H9 (cell line): ENCODE results near the gene TIMM13. TPM values are rescaled to one million over a fixed set of nuclear protein-coding genes. Genes with fewer than 3 reads are reported as not detected.

Experiments
- DNase-seq: peaks from one replicate; pipeline ENCODE4 v3.0.0-alpha.2; 2017
- H2AFZ ChIP-seq: one replicate; pipeline ENCODE4 v1.6.1; 2013; ENCODE audit warnings: mild to moderate bottlenecking, low read length, control low read depth, moderate library complexity
- H2AK5ac ChIP-seq: 2 replicates; pipeline ENCODE4 v1.6.1; 2013; ENCODE audit warnings: low read length, control low read depth, mixed read lengths; ENCODE audit not compliant: insufficient read length
- H2BK120ac ChIP-seq: one replicate; pipeline ENCODE4 v1.6.1; 2013; ENCODE audit warnings: low read depth, mild to moderate bottlenecking, low read length, control low read depth, inconsistent platforms; ENCODE audit not compliant: poor library complexity, severe bottlenecking
- H2BK12ac ChIP-seq: 2 replicates; pipeline ENCODE4 v1.6.1; 2013; ENCODE audit warnings: low read length, control low read depth, mixed read lengths, low read depth; ENCODE audit not compliant: insufficient read length
- H2BK15ac ChIP-seq: 2 replicates; pipeline ENCODE4 v1.6.1; 2013; ENCODE audit warnings: low read depth, low read length, control low read depth
- H2BK20ac ChIP-seq: one replicate; pipeline ENCODE4 v1.6.1; 2013; ENCODE audit warnings: low read depth, mild to moderate bottlenecking, low read length, control low read depth, inconsistent platforms; ENCODE audit not compliant: poor library complexity, severe bottlenecking
- H2BK5ac ChIP-seq: 2 replicates; pipeline ENCODE4 v1.6.1; 2013; ENCODE audit warnings: low read length, control low read depth, mixed read lengths; ENCODE audit not compliant: insufficient read length
- H3K14ac ChIP-seq: 2 replicates; pipeline ENCODE4 v1.6.1; 2013; ENCODE audit warnings: low read length, control low read depth; ENCODE audit not compliant: insufficient read depth
- H3K18ac ChIP-seq: 2 replicates; pipeline ENCODE4 v1.6.1; 2013; ENCODE audit warnings: low read depth, mild to moderate bottlenecking, mixed read lengths, low read length, control low read depth; ENCODE audit not compliant: insufficient read length
- H3K23ac ChIP-seq: 2 replicates; pipeline ENCODE4 v1.6.1; 2013; ENCODE audit warnings: low read length, control low read depth, mixed read lengths, low read depth; ENCODE audit not compliant: insufficient read length
- H3K23me2 ChIP-seq: 2 replicates; pipeline ENCODE4 v1.6.1; 2013; ENCODE audit warnings: low read depth, mild to moderate bottlenecking, mixed read lengths, low read length, control low read depth; ENCODE audit not compliant: insufficient read length, poor library complexity, severe bottlenecking
- H3K27ac ChIP-seq: 2 replicates; pipeline ENCODE4 v1.5.1; 2013; ENCODE audit warnings: low read length, control low read depth, mixed read lengths, low read depth; ENCODE audit not compliant: insufficient read length
- H3K27me3 ChIP-seq: 2 replicates; pipeline ENCODE4 v1.6.1; 2013; ENCODE audit warnings: low read length, control low read depth, inconsistent platforms; ENCODE audit not compliant: insufficient read depth
- H3K4ac ChIP-seq: 2 replicates; pipeline ENCODE4 v1.6.1; 2013; ENCODE audit warnings: low read depth, mild to moderate bottlenecking, control low read depth, inconsistent platforms, low read length, moderate library complexity
- H3K4me1 ChIP-seq: 2 replicates; pipeline ENCODE4 v1.6.1; 2013; ENCODE audit warnings: low read length, control low read depth, inconsistent platforms; ENCODE audit not compliant: insufficient read depth
- H3K4me2 ChIP-seq: 2 replicates; pipeline ENCODE4 v1.6.1; 2013; ENCODE audit warnings: low read length, control low read depth, mixed read lengths; ENCODE audit not compliant: insufficient read length, insufficient read depth
- H3K56ac ChIP-seq: 2 replicates; pipeline ENCODE4 v1.6.1; 2013; ENCODE audit warnings: low read depth, mild to moderate bottlenecking, mixed read lengths, low read length, control low read depth; ENCODE audit not compliant: insufficient read length
- H3K79me1 ChIP-seq: 2 replicates; pipeline ENCODE4 v1.6.1; 2013; ENCODE audit warnings: low read depth, mild to moderate bottlenecking, moderate library complexity, low read length, control low read depth, inconsistent platforms; ENCODE audit not compliant: insufficient read depth, poor library complexity, severe bottlenecking
- H3K79me2 ChIP-seq: 2 replicates; pipeline ENCODE4 v1.6.1; 2013; ENCODE audit warnings: low read length, control low read depth, inconsistent platforms; ENCODE audit not compliant: insufficient read depth
- H3K9ac ChIP-seq: 2 replicates; pipeline ENCODE4 v1.6.1; 2013; ENCODE audit warnings: low read length, control low read depth, mixed read lengths; ENCODE audit not compliant: insufficient read length; ENCODE audit errors: extremely low read depth
- H3K9me3 ChIP-seq: one replicate; pipeline ENCODE4 v1.6.1; 2013; ENCODE audit warnings: low read depth, low read length, inconsistent platforms; ENCODE audit not compliant: control insufficient read depth
- H3T11ph ChIP-seq: one replicate; pipeline ENCODE4 v1.6.1; 2013; ENCODE audit warnings: mild to moderate bottlenecking, low read length, control low read depth, inconsistent platforms
- H4K20me1 ChIP-seq: one replicate; pipeline ENCODE4 v1.6.1; 2013; ENCODE audit not compliant: control insufficient read depth, insufficient read length, insufficient read depth
- H4K5ac ChIP-seq: 2 replicates; pipeline ENCODE4 v1.6.1; 2013; ENCODE audit warnings: low read depth, mild to moderate bottlenecking, mixed read lengths, low read length, control low read depth; ENCODE audit not compliant: insufficient read length
- H4K8ac ChIP-seq: replicated peaks from 2 replicates; pipeline ENCODE4 v1.6.1; 2013; ENCODE audit warnings: low read length, control low read depth, mixed read lengths, low read depth; ENCODE audit not compliant: insufficient read length
- H4K91ac ChIP-seq: 2 replicates; pipeline ENCODE4 v1.6.1; 2013; ENCODE audit warnings: low read depth, mild to moderate bottlenecking, moderate library complexity, mixed read lengths, low read length, control low read depth; ENCODE audit not compliant: insufficient read length
- H3K27ac Mint-ChIP-seq, 3 experiments: 2 replicates in 2 of 3; 3 replicates in 1 of 3; pipeline ENCODE4 v1.8.0; 2020 to 2021; ENCODE audit warnings: mixed read lengths in 3 of 3, mild to moderate bottlenecking in 1 of 3, moderate library complexity in 1 of 3
- H3K27me3 Mint-ChIP-seq: 2 replicates; pipeline ENCODE4 v1.8.0; 2021; ENCODE audit warnings: low read depth, mild to moderate bottlenecking, moderate library complexity, mixed read lengths
- H3K36me3 Mint-ChIP-seq, 3 experiments: 2 replicates in 2 of 3; 3 replicates in 1 of 3; pipeline ENCODE4 v1.8.0; 2020 to 2021; ENCODE audit warnings: low read depth in 3 of 3, mixed read lengths in 3 of 3; ENCODE audit not compliant: insufficient read depth in 1 of 3
- H3K4me1 Mint-ChIP-seq, 2 experiments: 2 replicates each; pipeline ENCODE4 v1.8.0; 2020; ENCODE audit warnings: mixed read lengths in 2 of 2
- H3K4me3 Mint-ChIP-seq, 2 experiments: 2 replicates in 1 of 2; 3 replicates in 1 of 2; pipeline ENCODE4 v1.8.0; 2020 to 2021; ENCODE audit warnings: mild to moderate bottlenecking in 2 of 2, mixed read lengths in 2 of 2, moderate library complexity in 1 of 2
- H3K9me3 Mint-ChIP-seq, 2 experiments: 2 replicates in 1 of 2; 3 replicates in 1 of 2; pipeline ENCODE4 v1.8.0; 2020; ENCODE audit warnings: mild to moderate bottlenecking in 2 of 2, mixed read lengths in 2 of 2, moderate library complexity in 1 of 2
- WGBS: extraction: QIAGEN DNeasy Blood & Tissue Kit; methylation state at CpG from one replicate; pipeline ENCODE4 v1.1.7; 2013; ENCODE audit warnings: missing lambda C conversion rate, low lambda C conversion rate, mixed read lengths; ENCODE audit not compliant: insufficient read length; ENCODE audit errors: extremely low coverage; 5-methylcytosine and 5-hydroxymethylcytosine counted together
- total RNA-seq: library from RNA; stranded (reverse); gene quantifications from 2 replicates; pipeline ENCODE4 v1.2.1, GENCODE V29; 2021
- TF ChIP-seq, protein P1 (sequence below): fragments of 200-600 bp; sonication (generic); conservative IDR thresholded peaks from 3 replicates; pipeline ENCODE4 v1.8.0; 2021; ENCODE audit warnings: antibody characterized with exemption, mild to moderate bottlenecking

TIMM13 gene
- total RNA-seq, 1 experiment from 2014 or later, result 214 TPM

DNA sequence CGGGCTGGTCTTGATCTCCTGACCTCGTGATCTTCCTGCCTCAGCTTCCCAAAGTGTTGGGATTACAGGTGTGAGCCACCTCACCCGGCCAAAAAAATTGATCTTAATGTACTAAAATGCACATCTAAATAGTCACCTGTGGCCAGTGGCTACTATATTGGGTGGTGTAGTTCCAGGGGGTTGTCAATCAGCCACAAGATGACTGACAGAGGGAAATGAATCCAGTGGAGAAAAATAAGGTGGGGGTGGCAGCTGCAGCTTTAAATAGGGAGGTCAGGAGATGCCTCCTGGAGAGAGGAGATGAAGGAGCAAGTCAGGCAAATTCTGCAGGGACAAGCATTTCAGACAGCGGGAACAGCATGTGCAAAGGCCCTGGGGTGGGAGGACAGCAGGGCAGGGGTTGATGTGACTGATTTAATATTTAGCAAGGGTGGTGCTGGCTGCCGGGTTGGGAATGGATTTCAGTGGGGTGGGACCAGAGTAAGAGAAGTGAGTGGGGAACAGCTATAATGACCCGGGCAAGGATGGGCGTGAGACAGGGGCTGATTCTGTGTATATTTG lies 18.0 kb downstream of the TIMM13 start:
- H3K14ac ChIP-seq, result no peak overlapping the region
- no peak overlapping the region for H3K18ac ChIP-seq
- no peaks in the 10 kb centered on the region for H3K27me3 ChIP-seq
- TF ChIP-seq, protein P1, sequence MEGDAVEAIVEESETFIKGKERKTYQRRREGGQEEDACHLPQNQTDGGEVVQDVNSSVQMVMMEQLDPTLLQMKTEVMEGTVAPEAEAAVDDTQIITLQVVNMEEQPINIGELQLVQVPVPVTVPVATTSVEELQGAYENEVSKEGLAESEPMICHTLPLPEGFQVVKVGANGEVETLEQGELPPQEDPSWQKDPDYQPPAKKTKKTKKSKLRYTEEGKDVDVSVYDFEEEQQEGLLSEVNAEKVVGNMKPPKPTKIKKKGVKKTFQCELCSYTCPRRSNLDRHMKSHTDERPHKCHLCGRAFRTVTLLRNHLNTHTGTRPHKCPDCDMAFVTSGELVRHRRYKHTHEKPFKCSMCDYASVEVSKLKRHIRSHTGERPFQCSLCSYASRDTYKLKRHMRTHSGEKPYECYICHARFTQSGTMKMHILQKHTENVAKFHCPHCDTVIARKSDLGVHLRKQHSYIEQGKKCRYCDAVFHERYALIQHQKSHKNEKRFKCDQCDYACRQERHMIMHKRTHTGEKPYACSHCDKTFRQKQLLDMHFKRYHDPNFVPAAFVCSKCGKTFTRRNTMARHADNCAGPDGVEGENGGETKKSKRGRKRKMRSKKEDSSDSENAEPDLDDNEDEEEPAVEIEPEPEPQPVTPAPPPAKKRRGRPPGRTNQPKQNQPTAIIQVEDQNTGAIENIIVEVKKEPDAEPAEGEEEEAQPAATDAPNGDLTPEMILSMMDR, result no peak
- no peak overlapping the region for H3K4me3 Mint-ChIP-seq
- H2BK15ac ChIP-seq, result no peak overlapping the region
- no peaks in the 10 kb centered on the region for H3K9me3 ChIP-seq
- no peaks in the 10 kb centered on the region for H3K4me1 ChIP-seq
- peaks cover 50% of the 10 kb centered on the region for H3K27me3 Mint-ChIP-seq
- no peak overlapping the region for H2BK120ac ChIP-seq
- whole genome bisulfite sequencing, result no CpG with 5 or more reads among the region's 7 CpGs
- H3K23me2 ChIP-seq, result no peaks in the 10 kb centered on the region
- H3K23ac ChIP-seq, result no peak overlapping the region
- H3K27ac Mint-ChIP-seq, result no peak overlapping the region
- no peak overlapping the region for H2BK20ac ChIP-seq
- no peak overlapping the region for H4K8ac ChIP-seq
- no peak overlapping the region for H2AK5ac ChIP-seq
- no peak overlapping the region for H3K4ac ChIP-seq
- no peak overlapping the region for H3K27ac ChIP-seq
- peaks cover 3 to 10% of the 10 kb centered on the region in 2 experiments for H3K9me3 Mint-ChIP-seq
- H3K79me1 ChIP-seq, result no peaks in the 10 kb centered on the region
- no peaks in the 10 kb centered on the region for H4K20me1 ChIP-seq
- H2BK5ac ChIP-seq, result no peak overlapping the region
- no peak overlapping the region for H4K91ac ChIP-seq
- no peak overlapping the region for H3T11ph ChIP-seq
- no peak overlapping the region for H3K9ac ChIP-seq
- no peaks in the 10 kb centered on the region; a peak in 1 of 7 replicates for H3K36me3 Mint-ChIP-seq
- no peak overlapping the region for H3K4me2 ChIP-seq
- no peak overlapping the region for H2AFZ ChIP-seq
- no peaks in the 10 kb centered on the region for H3K79me2 ChIP-seq
- no peak overlapping the region for H3K56ac ChIP-seq
- no peak for DNase-seq
- H3K4me1 Mint-ChIP-seq, result no peaks in the 10 kb centered on the region
- H2BK12ac ChIP-seq, result no peak overlapping the region
- H4K5ac ChIP-seq, result no peak overlapping the region
